Activated T-cell treated with anti-CD3 and anti-CD28 coated beads, Interleukin-2, amount 50 U/mL, for 4 hours (primary cell): ENCODE results near the gene RNU5B-1. TPM values are rescaled to one million over a fixed set of nuclear protein-coding genes. Genes with fewer than 3 reads are reported as not detected.

ENCODE experiments used
- total RNA-seq, 3 donors: library from RNA; stranded (reverse); gene quantifications; one replicate each; pipeline ENCODE4 v1.2.1, GENCODE V29; 2021

The RNU5B-1 gene
- total RNA-seq, 3 donors from 2014 or later: 14.0 TPM; not detected in 2

Other genes with a start within 250 kb of the RNU5B-1 start
- not detected for gene RASL12, start 236.7 kb upstream of the RNU5B-1 start, total RNA-seq
- not detected for gene KBTBD13, start 227.9 kb upstream of the RNU5B-1 start, total RNA-seq
- 1 to 10 TPM; 5.2 to 6.1 (median 5.9) TPM for gene UBAP1L, start 189.5 kb upstream of the RNU5B-1 start, total RNA-seq
- gene PDCD7, start 170.9 kb upstream of the RNU5B-1 start, total RNA-seq: 10 to 100 TPM; 35.0 to 38.7 (median 36.1) TPM
- 10 to 100 TPM; 56.2 to 62.4 (median 58.0) TPM for gene CLPX, start 119.3 kb upstream of the RNU5B-1 start, total RNA-seq
- under 1 TPM; 0.08 to 0.13 (median 0.08) TPM for gene CILP, start 93.2 kb upstream of the RNU5B-1 start, total RNA-seq
- gene PARP16, start 17.8 kb upstream of the RNU5B-1 start, total RNA-seq: 10 to 100 TPM; 10.5 to 14.1 (median 10.9) TPM
- gene RNU5A-1, start 8.6 kb upstream of the RNU5B-1 start, total RNA-seq: not detected
- gene IGDCC3, start 73.3 kb downstream of the RNU5B-1 start, total RNA-seq: under 1 TPM in 1 of 3 donors, not detected in 2; 0.10 TPM
- gene IGDCC4, start 118.3 kb downstream of the RNU5B-1 start, total RNA-seq: under 1 TPM; 0.66 to 0.98 (median 0.95) TPM
- gene DPP8, start 213.0 kb downstream of the RNU5B-1 start, total RNA-seq: 10 to 100 TPM; 27.4 to 30.3 (median 29.0) TPM
- gene HACD3, start 225.8 kb downstream of the RNU5B-1 start, total RNA-seq: 10 to 100 TPM; 44.0 to 53.9 (median 45.9) TPM